ENCODE measurements around the gene ZNF470.
A peak's percentile ranks its signal among the peaks of the same experiment; 100 is the strongest.

ZNF470 gene

DNA sequence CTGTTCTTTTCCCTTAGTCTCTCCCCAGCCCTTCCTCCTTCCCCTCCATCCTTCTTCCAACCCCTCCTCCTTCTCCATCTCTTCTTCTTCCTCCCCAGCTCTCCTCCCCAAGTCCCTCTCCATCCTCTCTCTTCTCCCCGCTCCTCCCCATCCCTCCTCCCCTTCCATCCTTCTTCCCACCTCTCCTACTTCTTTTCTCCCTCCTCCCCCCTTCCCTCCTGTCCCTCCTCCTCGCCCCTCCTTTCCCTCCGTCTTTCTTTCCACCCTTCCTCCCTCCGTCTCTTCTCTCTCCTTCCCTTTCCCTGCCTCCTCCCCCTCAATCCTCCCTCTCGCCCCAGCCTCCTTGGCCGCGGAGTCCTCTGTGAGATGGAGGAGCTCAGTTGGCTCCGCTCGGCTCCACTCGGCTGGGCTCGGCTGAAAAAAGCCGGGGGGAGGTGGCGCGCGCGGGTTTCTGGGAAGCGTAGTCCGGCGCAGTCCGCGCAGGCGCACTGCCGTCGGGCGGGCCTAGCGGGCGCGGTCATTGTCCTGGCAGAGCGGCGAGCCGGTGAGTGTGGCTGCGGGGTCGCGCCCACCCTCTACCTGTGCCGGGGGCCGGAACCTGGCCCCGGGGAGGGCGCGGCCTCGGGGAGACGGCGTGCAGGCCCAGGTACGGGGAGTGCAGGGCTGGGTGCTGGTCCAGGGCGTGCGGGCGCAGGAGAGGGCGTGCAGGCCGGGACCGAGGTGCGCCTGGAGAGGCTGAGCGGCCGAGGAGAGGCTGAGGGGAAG, 27.7 kb downstream of the ZNF470 start, which contains the start of gene ZNF71:
Gene ZNF71 (plus strand): TSS at position 520 of the 765 bp plus-strand sequence. CDS start 6,257 bp downstream, outside the sequence.
- Mint-ChIP-seq H3K27me3 (no peaks in the 10 kb centered on the region), H3K9me3 (peaks cover 26% of the 10 kb centered on the region), H3K27ac (peak within 1 kb of the TSS; percentile 90), H3K36me3 (peaks cover 24% of the 10 kb centered on the region), H3K4me1 (peaks cover 29% of the 10 kb centered on the region), H3K4me3 (peak within 1 kb of the TSS; percentile 89)
- peak; percentile 95 for ATAC-seq

DNA sequence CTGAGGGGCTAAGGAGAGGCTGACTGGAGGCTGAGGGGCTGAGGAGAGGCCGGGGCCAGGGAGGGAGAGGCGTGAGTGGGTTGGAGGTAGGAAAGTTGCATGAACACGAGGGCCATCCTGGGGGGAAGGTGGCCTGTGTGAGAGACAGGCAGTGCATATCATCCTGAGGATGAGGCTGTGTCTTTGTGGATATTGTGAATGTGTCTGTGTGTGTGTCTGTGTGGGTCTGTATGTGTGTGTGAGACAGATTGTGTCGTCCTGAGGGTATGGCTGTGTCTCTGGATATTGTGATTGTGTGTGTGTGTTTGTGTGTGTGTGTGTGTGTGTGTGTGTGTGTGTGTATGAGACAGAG, 28.3 kb downstream of the ZNF470 start:
- H3K27ac Mint-ChIP-seq = peak overlapping the region; percentile 90
- H3K27me3 Mint-ChIP-seq = no peaks in the 10 kb centered on the region
- ATAC-seq = peak; percentile 50
- peaks cover 26% of the 10 kb centered on the region for H3K36me3 Mint-ChIP-seq
- H3K4me1 Mint-ChIP-seq = peaks cover 29% of the 10 kb centered on the region
- H3K4me3 Mint-ChIP-seq = peak overlapping the region; percentile 89
- peaks cover 23% of the 10 kb centered on the region for H3K9me3 Mint-ChIP-seq

DNA sequence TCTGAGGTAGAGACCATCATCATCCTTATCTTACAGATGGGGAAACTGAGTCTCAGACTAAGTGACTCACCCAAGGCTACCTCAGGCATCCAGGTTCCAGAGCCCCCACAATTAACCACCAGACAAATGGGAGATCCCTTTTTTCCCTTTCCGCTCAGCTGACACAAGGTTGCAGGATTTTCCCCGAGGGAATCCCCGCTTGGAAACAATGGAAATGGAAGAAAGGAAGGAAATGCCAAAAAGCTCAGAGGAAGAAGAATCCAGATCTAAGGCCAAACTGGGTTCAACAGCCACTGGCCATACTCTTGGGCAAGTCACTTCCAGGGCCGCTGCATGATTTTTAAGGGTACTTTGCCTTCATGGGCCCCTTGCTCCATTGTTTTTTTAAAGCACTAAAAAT, 29.4 kb downstream of the ZNF470 start:
- Mint-ChIP-seq H3K4me1 (peaks cover 36% of the 10 kb centered on the region), H3K9me3 (peaks cover 23% of the 10 kb centered on the region), H3K4me3 (no peak overlapping the region), H3K36me3 (peaks cover 34% of the 10 kb centered on the region), H3K27me3 (no peaks in the 10 kb centered on the region), H3K27ac (no peak overlapping the region)
- no peak for ATAC-seq

DNA sequence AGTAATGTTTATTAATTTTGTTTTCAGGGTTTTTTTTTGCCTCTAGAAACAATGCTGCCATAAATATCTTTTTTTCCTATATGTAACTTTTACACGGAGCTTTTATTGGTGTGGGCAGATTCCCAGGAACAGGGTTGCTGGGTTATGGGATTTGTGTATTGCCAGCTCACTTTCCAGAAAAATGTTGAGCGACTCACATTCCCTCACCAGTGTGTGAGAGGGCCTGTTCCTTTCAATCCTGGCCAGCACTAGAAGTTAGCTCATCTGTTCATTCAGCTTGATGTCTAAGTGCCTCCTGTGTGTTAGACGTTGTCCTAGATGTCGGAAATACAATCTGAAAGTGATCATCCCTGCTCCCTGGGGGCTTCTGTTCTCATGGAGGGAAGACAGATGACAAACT, 30.4 kb downstream of the ZNF470 start:
- Mint-ChIP-seq H3K27ac (no peak overlapping the region), H3K36me3 (peaks cover 45% of the 10 kb centered on the region)
- no peak for ATAC-seq

DNA sequence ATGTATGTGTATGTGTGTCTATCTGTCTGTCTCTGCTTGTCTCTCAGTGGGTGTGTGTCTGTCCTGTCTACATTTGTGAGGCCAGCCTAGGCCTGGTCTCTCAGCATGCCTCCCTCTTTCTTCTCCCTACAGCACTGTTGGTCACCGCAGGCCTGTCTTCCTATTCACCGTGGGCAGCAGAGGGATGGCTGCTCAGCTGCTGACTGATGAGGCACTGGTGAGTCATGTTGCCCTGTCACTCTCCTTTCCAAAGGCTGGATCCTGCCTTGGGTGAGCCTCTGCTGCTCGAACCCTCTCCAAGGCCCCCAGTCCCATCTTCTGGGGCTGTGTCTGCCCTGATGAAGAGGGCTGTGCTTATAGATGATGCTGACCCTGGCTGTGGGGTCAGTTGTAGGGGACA, 34.1 kb downstream of the ZNF470 start:
- H3K36me3 Mint-ChIP-seq = peaks cover 78% of the 10 kb centered on the region
- no peak overlapping the region for H3K4me3 Mint-ChIP-seq
- ATAC-seq = no peak
- H3K4me1 Mint-ChIP-seq = peaks cover 14% of the 10 kb centered on the region
- peaks cover 12% of the 10 kb centered on the region for H3K9me3 Mint-ChIP-seq
- H3K27ac Mint-ChIP-seq = no peak overlapping the region
- H3K27me3 Mint-ChIP-seq = no peaks in the 10 kb centered on the region

More for the DNA sequence above, 30.4 kb downstream of the ZNF470 start:
- H3K9me3 Mint-ChIP-seq = peaks cover 17% of the 10 kb centered on the region
- peaks cover 37% of the 10 kb centered on the region for H3K4me1 Mint-ChIP-seq
- no peaks in the 10 kb centered on the region for H3K27me3 Mint-ChIP-seq
- no peak overlapping the region for H3K4me3 Mint-ChIP-seq

DNA sequence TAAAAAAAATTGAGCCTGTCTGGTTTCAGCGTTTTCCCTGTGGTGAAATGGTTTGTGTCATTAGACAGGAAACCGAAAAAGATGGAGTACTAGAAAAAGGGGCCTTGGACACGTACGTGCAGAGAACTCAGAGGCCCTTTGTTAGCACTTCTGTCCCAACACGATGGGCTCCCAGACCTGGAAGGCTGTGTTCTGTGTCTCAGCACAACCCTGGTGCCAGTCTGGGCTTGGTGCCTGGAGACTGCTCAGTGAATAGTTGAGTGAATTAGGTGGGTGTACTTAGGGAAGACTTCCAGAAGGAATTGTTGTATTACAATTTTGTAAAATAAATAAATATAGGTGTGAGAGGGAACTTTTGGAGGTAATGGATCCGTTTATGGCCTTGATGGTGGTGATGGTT, 36.6 kb downstream of the ZNF470 start:
- no peaks in the 10 kb centered on the region for H3K27me3 Mint-ChIP-seq
- H3K9me3 Mint-ChIP-seq = peaks cover 16% of the 10 kb centered on the region
- peaks cover 85% of the 10 kb centered on the region for H3K36me3 Mint-ChIP-seq
- peaks cover 11% of the 10 kb centered on the region for H3K4me1 Mint-ChIP-seq
- H3K4me3 Mint-ChIP-seq = no peak overlapping the region
- H3K27ac Mint-ChIP-seq = no peak overlapping the region
- ATAC-seq = no peak

DNA sequence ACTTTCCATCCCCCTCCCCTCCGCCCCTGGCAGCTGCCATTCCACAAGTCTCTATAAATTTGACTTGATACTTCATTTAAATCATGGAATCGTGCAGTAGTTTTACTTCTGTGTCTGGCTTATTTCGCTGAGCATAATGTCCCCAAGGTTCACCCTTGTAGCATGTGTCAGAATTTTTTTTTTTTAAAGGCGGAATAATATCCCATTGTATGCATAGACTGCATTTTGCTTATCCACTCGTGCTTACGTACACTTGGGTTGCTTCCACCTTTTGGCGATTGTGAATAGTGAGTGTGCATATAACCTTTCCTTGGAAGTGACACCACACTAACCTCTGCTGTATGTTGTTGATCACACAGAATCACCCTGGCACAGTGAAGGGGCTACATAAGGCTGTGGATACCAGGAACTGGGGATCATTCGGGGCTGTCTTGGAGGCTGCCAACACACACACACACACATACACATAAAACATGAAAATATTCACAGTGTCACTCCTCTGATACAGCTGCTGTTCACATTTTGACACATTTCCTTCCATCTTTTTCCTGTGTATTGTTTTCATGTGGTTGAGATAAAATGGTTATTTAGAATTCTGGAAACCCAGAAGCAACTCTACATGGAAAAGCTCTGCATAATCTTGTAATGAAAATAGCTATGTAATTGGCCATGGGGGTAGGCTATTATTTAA, 41.2 kb downstream of the ZNF470 start:
- H3K4me3 Mint-ChIP-seq = no peak overlapping the region
- H3K27ac Mint-ChIP-seq = no peak overlapping the region
- H3K4me1 Mint-ChIP-seq = peaks cover 5% of the 10 kb centered on the region
- ATAC-seq = no peak
- H3K27me3 Mint-ChIP-seq = no peaks in the 10 kb centered on the region
- H3K9me3 Mint-ChIP-seq = peaks cover 30% of the 10 kb centered on the region
- H3K36me3 Mint-ChIP-seq = peaks cover 91% of the 10 kb centered on the region

DNA sequence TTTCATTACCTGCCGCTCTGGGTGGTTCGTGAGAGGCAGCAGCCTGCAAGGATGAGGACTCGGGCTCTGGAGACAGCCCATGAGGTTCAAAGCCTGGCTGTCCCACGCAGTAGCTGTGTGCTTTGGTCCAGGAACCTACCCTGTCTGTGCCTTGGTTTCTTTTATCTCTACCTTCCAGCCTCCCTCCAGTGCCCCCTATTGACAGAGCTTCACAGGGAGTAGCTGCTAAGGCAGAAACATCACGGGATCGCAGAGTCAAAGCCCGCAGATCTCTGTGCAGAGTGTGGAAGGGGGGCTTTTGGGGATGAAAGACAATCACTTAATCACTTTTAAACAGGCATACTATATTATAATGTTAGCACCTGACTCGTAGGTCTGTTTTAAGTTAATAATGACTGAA, 44.0 kb downstream of the ZNF470 start:
- H3K36me3 Mint-ChIP-seq = peaks cover 94% of the 10 kb centered on the region
- peaks cover 5% of the 10 kb centered on the region for H3K4me1 Mint-ChIP-seq
- no peak overlapping the region for H3K4me3 Mint-ChIP-seq
- no peaks in the 10 kb centered on the region for H3K27me3 Mint-ChIP-seq
- no peak for ATAC-seq
- H3K27ac Mint-ChIP-seq = no peak overlapping the region
- peaks cover 44% of the 10 kb centered on the region for H3K9me3 Mint-ChIP-seq

DNA sequence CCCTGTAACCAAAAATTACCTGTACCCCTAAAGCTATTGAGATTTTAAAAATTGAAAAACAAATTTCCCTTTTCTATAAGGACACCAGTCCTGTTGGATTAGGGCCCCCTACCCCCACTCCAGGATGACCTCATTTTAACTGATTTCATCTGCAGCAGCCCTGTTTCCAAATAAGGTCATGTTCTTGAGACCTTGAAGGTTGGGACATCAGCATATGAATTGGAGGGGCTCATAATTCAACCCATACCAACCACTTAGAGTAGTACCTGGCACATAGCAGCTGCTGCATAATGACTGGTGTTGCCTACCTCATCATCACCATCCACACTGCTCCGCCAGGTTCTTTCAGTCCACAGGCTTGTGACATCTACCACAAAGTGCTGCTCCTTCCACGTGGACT, 45.5 kb downstream of the ZNF470 start:
- Mint-ChIP-seq H3K4me3 (no peak overlapping the region), H3K4me1 (peaks cover 5% of the 10 kb centered on the region), H3K9me3 (peaks cover 48% of the 10 kb centered on the region), H3K27me3 (no peaks in the 10 kb centered on the region), H3K36me3 (peaks cover 96% of the 10 kb centered on the region), H3K27ac (no peak overlapping the region)
- ATAC-seq = no peak

DNA sequence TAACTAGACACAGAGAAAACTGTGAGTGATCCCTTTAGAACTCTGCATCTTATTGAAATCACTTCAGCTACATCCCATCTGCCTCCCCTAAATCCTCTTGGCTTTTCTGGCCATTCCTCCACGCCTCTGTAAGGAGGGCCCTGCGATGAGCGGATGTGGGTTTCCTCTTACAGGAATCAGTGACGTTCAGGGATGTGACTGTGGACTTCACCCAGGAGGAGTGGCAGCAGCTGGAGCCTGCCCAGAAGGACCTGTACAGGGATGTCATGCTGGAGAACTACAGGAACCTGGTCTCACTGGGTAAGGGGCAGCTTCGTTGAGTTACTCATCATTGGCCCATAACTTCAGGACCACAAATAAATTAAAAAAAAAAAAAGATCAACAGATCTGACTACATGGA, 46.4 kb downstream of the ZNF470 start:
- ATAC-seq = no peak
- no peaks in the 10 kb centered on the region for H3K27me3 Mint-ChIP-seq
- no peak overlapping the region for H3K4me3 Mint-ChIP-seq
- peaks cover 48% of the 10 kb centered on the region for H3K9me3 Mint-ChIP-seq
- peaks cover 96% of the 10 kb centered on the region for H3K36me3 Mint-ChIP-seq
- H3K27ac Mint-ChIP-seq = no peak overlapping the region
- H3K4me1 Mint-ChIP-seq = peaks cover 5% of the 10 kb centered on the region

DNA sequence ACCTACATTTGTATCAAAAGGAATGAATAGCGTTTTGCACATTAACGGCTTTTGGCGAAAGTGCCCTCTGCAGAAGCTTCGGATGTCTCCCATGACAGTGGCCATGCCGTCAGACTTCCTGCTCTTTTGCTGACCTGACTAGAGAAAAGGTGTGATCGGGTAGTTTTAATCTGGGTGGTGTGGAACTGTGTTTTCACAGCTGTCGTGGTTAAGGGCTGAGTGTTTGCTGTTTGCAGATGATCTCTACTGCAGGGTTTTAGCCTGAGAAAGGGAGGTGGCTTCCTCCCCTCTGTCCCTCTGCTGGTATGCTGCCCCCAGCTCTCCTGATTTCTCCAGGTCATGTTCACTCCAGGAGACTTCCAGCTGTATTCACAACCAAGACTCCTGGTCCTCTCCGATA, 50.3 kb downstream of the ZNF470 start:
- Mint-ChIP-seq H3K4me3 (no peak overlapping the region), H3K27me3 (no peaks in the 10 kb centered on the region), H3K4me1 (no peaks in the 10 kb centered on the region), H3K36me3 (peaks cover 95% of the 10 kb centered on the region), H3K9me3 (peaks cover 39% of the 10 kb centered on the region), H3K27ac (no peak overlapping the region)
- ATAC-seq = no peak

DNA sequence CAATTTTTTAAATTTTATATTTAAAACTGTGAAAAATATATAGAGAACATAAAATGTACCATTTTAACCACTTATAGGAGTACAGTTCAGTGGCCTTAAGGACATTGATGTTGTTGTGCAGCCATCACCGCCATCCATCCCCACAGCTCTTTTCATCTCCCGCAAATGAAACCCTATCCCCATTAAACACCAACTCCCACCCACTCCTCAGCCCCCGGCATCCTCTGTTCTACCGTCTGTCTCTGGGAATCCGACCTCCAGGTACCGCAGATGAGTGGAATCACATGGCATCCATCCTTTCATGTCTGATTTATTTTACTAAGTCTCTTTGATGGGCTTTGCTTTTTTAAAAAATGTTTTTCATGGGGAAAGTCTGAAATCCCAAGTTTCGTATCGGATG, 51.9 kb downstream of the ZNF470 start:
- no peak for ATAC-seq
- Mint-ChIP-seq H3K9me3 (peaks cover 29% of the 10 kb centered on the region), H3K36me3 (peaks cover 97% of the 10 kb centered on the region), H3K27ac (no peak overlapping the region), H3K4me3 (no peak overlapping the region), H3K4me1 (no peaks in the 10 kb centered on the region), H3K27me3 (no peaks in the 10 kb centered on the region)

DNA sequence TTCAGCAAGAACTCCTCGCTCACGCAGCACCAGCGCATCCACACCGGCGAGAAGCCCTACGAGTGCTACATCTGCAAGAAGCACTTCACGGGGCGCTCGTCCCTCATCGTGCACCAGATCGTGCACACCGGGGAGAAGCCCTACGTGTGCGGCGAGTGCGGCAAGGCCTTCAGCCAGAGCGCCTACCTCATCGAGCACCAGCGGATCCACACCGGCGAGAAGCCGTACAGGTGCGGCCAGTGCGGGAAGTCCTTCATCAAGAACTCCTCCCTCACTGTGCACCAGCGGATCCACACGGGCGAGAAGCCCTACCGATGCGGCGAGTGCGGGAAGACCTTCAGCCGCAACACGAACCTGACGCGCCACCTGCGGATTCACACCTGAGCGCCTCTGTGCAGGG, 55.1 kb downstream of the ZNF470 start:
- peaks cover 86% of the 10 kb centered on the region for H3K36me3 Mint-ChIP-seq

DNA sequence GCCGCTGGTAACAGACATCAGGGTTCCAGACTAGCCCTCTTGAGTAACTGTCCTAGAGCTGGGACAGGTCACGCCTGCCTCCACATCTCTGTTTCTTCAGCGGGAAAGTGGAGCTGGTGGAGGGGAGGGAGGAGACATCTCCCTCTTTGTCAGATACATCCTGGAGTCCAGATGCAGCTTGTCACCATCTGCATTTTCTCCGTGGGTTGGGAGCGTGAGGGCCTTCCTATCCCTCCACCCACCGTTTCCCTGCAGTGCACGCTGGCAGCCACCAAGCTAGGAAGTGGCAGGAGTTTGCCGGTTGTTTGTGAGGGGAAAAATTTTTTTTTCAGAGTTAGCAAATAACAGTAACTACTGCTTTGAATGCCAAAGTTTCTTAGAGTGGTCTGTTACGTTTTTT, 55.7 kb downstream of the ZNF470 start:
- no peak overlapping the region for H3K4me3 Mint-ChIP-seq
- H3K27me3 Mint-ChIP-seq = no peaks in the 10 kb centered on the region
- no peak for ATAC-seq
- no peaks in the 10 kb centered on the region for H3K4me1 Mint-ChIP-seq
- peaks cover 24% of the 10 kb centered on the region for H3K9me3 Mint-ChIP-seq
- H3K27ac Mint-ChIP-seq = no peak overlapping the region
- H3K36me3 Mint-ChIP-seq = peaks cover 86% of the 10 kb centered on the region

More for the DNA sequence above, 55.1 kb downstream of the ZNF470 start:
- H3K4me3 Mint-ChIP-seq = no peak overlapping the region
- no peaks in the 10 kb centered on the region for H3K4me1 Mint-ChIP-seq
- H3K27ac Mint-ChIP-seq = no peak overlapping the region
- H3K9me3 Mint-ChIP-seq = peaks cover 24% of the 10 kb centered on the region
- H3K27me3 Mint-ChIP-seq = no peaks in the 10 kb centered on the region
- ATAC-seq = no peak

DNA sequence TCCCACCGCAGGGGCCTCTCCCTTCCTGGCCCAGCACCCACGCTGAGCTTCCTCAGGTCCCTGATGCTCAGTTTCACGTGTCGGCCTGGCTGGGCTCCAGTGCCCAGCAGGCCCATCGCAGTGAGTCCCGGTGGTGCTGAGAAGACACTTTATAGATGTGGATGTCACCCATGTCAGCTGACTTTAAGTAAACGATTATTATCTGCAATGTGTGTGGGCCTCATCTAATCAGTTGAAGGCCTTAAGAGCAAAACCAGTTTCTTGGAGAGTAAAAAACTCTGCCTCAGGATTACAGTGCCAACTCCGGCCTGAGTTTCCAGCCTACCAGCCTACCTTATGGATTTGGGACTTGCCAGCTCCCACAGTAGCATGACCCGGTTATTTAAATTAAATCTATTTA, 58.4 kb downstream of the ZNF470 start:
- no peak for ATAC-seq

DNA sequence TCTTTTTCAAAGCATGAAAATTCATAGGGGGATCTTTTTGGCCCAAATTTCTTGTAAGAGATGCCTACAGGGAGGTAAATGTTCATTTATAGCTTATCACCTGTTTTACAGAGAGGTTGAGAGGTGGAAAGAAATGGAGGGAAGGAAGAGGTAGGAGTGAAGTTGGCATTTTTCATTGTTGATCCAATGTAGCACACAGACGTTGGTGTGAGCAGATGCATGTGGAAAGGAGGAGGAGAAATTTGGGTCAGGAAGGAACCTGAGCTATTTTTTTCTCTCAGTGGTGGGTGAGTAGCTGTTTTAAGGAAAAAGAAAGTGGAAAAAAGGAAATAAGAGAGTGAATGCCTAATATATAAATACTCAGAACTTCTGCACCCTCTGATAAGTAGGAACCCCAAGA, 65.8 kb downstream of the ZNF470 start:
- Mint-ChIP-seq H3K4me3 (no peak overlapping the region), H3K27ac (no peak overlapping the region), H3K9me3 (peaks cover 31% of the 10 kb centered on the region), H3K36me3 (peaks cover 15% of the 10 kb centered on the region), H3K4me1 (no peaks in the 10 kb centered on the region), H3K27me3 (no peaks in the 10 kb centered on the region)
- ATAC-seq = no peak

More for the DNA sequence above, 58.4 kb downstream of the ZNF470 start:
- H3K4me3 Mint-ChIP-seq = no peak overlapping the region
- peaks cover 72% of the 10 kb centered on the region for H3K36me3 Mint-ChIP-seq
- H3K27me3 Mint-ChIP-seq = no peaks in the 10 kb centered on the region
- H3K9me3 Mint-ChIP-seq = peaks cover 22% of the 10 kb centered on the region
- no peaks in the 10 kb centered on the region for H3K4me1 Mint-ChIP-seq
- no peak overlapping the region for H3K27ac Mint-ChIP-seq

Measured in stimulated activated memory B cell treated with anti-CD40 and anti-IgM and Interleukin-4, amounts not matched to agents 10 μg/mL and 1 μg/mL and 100 μg/mL, for 72 hours (primary cell).